Endothelial cell of umbilical vein (primary cell): ENCODE data around the gene GATA2. TPM values are rescaled to one million over a fixed set of nuclear protein-coding genes. Genes with fewer than 3 reads are reported as not detected.

ENCODE experiments used
- BruUV-seq: library from RNA; stranded (reverse); fragments of 400-500 nt; replicated peaks from 2 replicates; lab custom pipeline; 2021; lab: Mats Ljungman, UMichigan
- CTCF ChIA-PET: fragments of 300-600, 350-600 bp; sonication (Branson Sonifier 250); formaldehyde crosslinking; loops from one replicate; lab custom pipeline; 2021; ENCODE audit warnings: antibody characterized with exemption, inconsistent platforms; lab: Charles Lee
- POLR2A ChIA-PET: fragments of 300-600, 350-600 bp; sonication (Branson Sonifier 250); formaldehyde crosslinking; loops from one replicate; lab custom pipeline; 2021; ENCODE audit warnings: antibody characterized with exemption, inconsistent platforms; lab: Charles Lee
- DNase-seq: peaks from one replicate; pipeline ENCODE4 v3.0.0-alpha.2; 2011; ENCODE audit warnings: low read depth, low spot score
- FAIRE-seq: peaks from 2 replicates; lab custom pipeline; 2011; peaks lifted over from hg19 to GRCh38; lab: Jason Lieb, UNC
- H2AFZ ChIP-seq: 2 replicates; pipeline ENCODE4 v1.6.0; 2012; ENCODE audit warnings: low read depth, low read length, control low read depth, inconsistent platforms
- H3K27ac ChIP-seq: 2 replicates; pipeline ENCODE4 v1.5.1; 2011; ENCODE audit warnings: low read depth, mild to moderate bottlenecking, control low read depth, low read length, moderate library complexity; ENCODE audit not compliant: insufficient read depth
- H3K27me3 ChIP-seq, 2 experiments: 2 replicates each; pipeline versions ENCODE4 v1.6.0 to v1.6.1; 2011; ENCODE audit warnings: low read length in 2 of 2, mixed read lengths in 1 of 2; ENCODE audit not compliant: control insufficient read depth in 2 of 2, insufficient read depth in 2 of 2
- H3K36me3 ChIP-seq, 2 experiments: 2 replicates in 1 of 2; 3 replicates in 1 of 2; pipeline ENCODE4 v1.5.1; 2011; ENCODE audit warnings: low read length in 2 of 2, mild to moderate bottlenecking in 1 of 2, moderate library complexity in 1 of 2; ENCODE audit not compliant: control insufficient read depth in 2 of 2, insufficient read depth in 2 of 2; ENCODE audit errors: extremely low read depth in 1 of 2
- H3K4me1 ChIP-seq: 3 replicates; pipeline ENCODE4 v1.5.1; 2011; ENCODE audit warnings: mild to moderate bottlenecking, low read length; ENCODE audit not compliant: control insufficient read depth, insufficient read depth; ENCODE audit errors: extremely low read depth
- H3K4me2 ChIP-seq: 2 replicates; pipeline ENCODE4 v1.6.1; 2011; ENCODE audit warnings: low read length, control low read depth, mixed read lengths; ENCODE audit not compliant: insufficient read depth
- H3K4me3 ChIP-seq, 3 experiments: fragments of 200-600 bp in 1 of 3; sonication (generic), shearing (Covaris generic) in 1 of 3; replicated peaks in 1 of 3; 2 replicates each; pipeline ENCODE4 v1.5.1; 2011 to 2016; ENCODE audit warnings: control low read depth in 3 of 3, low read length in 3 of 3, mild to moderate bottlenecking in 2 of 3, inconsistent platforms in 1 of 3, low read depth in 1 of 3, moderate library complexity in 1 of 3; ENCODE audit not compliant: insufficient read depth in 1 of 3
- H3K79me2 ChIP-seq: 2 replicates; pipeline ENCODE4 v1.6.0; 2012; ENCODE audit warnings: low read length, inconsistent platforms; ENCODE audit not compliant: control insufficient read depth, insufficient read depth
- H3K9ac ChIP-seq: replicated peaks from 2 replicates; pipeline ENCODE3; 2011; ENCODE audit warnings: low read length, control low read depth; ENCODE audit not compliant: insufficient read depth; ENCODE audit errors: extremely low read depth
- H3K9me1 ChIP-seq: replicated peaks from 3 replicates; pipeline ENCODE4 v1.6.0; 2011; ENCODE audit warnings: mild to moderate bottlenecking, low read length; ENCODE audit not compliant: control insufficient read depth, insufficient read depth; ENCODE audit errors: extremely low read depth
- H3K9me3 ChIP-seq: replicated peaks from 2 replicates; pipeline ENCODE4 v1.5.1; 2012; ENCODE audit warnings: low read length, inconsistent platforms; ENCODE audit not compliant: control insufficient read depth, insufficient read depth
- H4K20me1 ChIP-seq: replicated peaks from 2 replicates; pipeline ENCODE3; 2011; ENCODE audit warnings: mild to moderate bottlenecking, low read length; ENCODE audit not compliant: control insufficient read depth, insufficient read depth; ENCODE audit errors: extremely low read depth
- FOS ChIP-seq: IDR thresholded peaks from 2 replicates; pipeline ENCODE4 v1.6.1; 2011; ENCODE audit warnings: mild to moderate bottlenecking, low read length, moderate library complexity, borderline replicate concordance; ENCODE audit not compliant: insufficient read depth
- GATA2 ChIP-seq: IDR thresholded peaks from 2 replicates; pipeline ENCODE4 v1.7.0; 2011; ENCODE audit warnings: low read depth, mild to moderate bottlenecking, moderate library complexity, mixed read lengths, low read length; ENCODE audit not compliant: insufficient read length, insufficient read depth
- JUN ChIP-seq: IDR thresholded peaks from 2 replicates; pipeline ENCODE4 v1.6.1; 2011; ENCODE audit warnings: borderline replicate concordance, low read depth; ENCODE audit not compliant: insufficient read length, insufficient read depth
- MAX ChIP-seq: IDR thresholded peaks from 2 replicates; pipeline ENCODE4 v1.6.1; 2011; ENCODE audit not compliant: insufficient read depth, insufficient read length
- MYC ChIP-seq: IDR thresholded peaks from one replicate; pipeline ENCODE4 v1.6.1; 2011; ENCODE audit warnings: mild to moderate bottlenecking, low read depth, low read length
- POLR2A ChIP-seq: IDR thresholded peaks from 2 replicates; pipeline ENCODE4 v1.6.1; 2012; ENCODE audit warnings: low read depth, mild to moderate bottlenecking, control low read depth, low read length
- dilution Hi-C: fragments of 300-500 bp; cut with MboI; formaldehyde crosslinking; loops from one replicate; pipeline ENCODE4 v1.15.0; 2019; ENCODE audit warnings: low sequenced_read_pairs; ENCODE audit not compliant: extremely low pct_ligation_motif_present
- intact Hi-C: fragments of 100-400 bp; cut with micrococcal nuclease; formaldehyde crosslinking; loops from one replicate; pipeline ENCODE4 v1.10.0; 2022
- polyA plus RNA-seq, 4 experiments: library from polyadenylated mRNA; depleted of rRNA in 3 of 4; stranded (reverse) in 3 of 4; unstranded in 1 of 4; fragments of >200 nt; gene quantifications; 2 replicates each; pipeline versions ENCODE4 v1.2.1 to v1.2.3, GENCODE V29; 2011 to 2012; ENCODE audit warnings: missing spikeins in 1 of 4
- total RNA-seq: library from RNA; stranded (reverse); gene quantifications from 2 replicates; pipeline ENCODE4 v1.2.3, GENCODE V29; 2021
- TF ChIP-seq, protein P1 (sequence below), 2 donors: IDR thresholded peaks; 1 replicate in 1 of 2; 2 replicates in 1 of 2; pipeline ENCODE4 v1.5.1; 2011; ENCODE audit warnings: low read length in 2 of 2, mild to moderate bottlenecking in 2 of 2, moderate library complexity in 2 of 2, control low read depth in 1 of 2, inconsistent platforms in 1 of 2, low read depth in 1 of 2; ENCODE audit not compliant: insufficient read depth in 1 of 2; ENCODE audit errors: extremely low read depth in 1 of 2

The GATA2 gene
- total and polyA plus RNA-seq, 2 donors (not counting 3 experiments of a cell fraction or from before 2014, with no cell fraction given), result 28.8 to 62.2 TPM

DNA sequence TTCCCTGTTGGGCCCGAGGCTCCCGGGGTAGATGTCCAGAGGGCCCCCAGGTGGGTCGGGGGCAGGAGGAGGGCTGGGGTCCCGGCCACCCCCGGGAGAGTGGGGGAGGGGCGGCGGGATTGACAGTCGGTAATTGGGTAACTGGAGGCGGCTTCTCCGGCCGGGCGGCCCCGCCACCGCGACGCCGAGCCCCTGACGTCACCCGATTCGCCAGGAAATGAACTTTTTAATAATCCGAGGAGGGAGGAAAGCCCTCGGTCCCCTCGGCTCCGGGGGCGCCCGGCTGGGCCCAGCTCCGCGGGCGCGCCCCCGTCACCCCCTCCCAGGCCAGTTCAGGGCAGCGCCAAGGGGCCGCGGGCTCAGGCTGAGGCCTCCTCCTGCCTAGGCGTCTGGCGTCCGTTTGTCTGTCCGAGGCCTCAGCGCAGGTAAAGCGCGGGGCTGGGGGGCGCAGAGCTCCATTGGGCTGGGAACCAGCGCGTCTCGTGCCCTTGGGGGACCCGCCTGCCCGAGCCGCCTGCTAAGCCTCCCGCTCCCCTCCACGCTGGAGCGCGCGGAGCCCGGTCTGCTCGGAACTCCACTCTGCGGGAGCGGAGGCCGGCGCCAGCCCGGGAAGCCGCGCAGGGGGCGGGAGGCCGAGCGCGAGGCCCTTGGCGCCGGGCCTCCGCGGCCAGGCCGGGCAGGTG is 3.9 kb downstream of the GATA2 start:
- intact Hi-C loops (loop anchor here (1.0 kb wide), 1 partner anchor 8 kb away; no protein-coding TSS in a partner anchor), dilution Hi-C loops (no loop called here)
- DNase-seq (peak; percentile 79), FAIRE-seq (peak; percentile 68)
- no peak for TF ChIP-seq POLR2A
- no peak for TF ChIP-seq FOS
- TF ChIP-seq, protein P1, sequence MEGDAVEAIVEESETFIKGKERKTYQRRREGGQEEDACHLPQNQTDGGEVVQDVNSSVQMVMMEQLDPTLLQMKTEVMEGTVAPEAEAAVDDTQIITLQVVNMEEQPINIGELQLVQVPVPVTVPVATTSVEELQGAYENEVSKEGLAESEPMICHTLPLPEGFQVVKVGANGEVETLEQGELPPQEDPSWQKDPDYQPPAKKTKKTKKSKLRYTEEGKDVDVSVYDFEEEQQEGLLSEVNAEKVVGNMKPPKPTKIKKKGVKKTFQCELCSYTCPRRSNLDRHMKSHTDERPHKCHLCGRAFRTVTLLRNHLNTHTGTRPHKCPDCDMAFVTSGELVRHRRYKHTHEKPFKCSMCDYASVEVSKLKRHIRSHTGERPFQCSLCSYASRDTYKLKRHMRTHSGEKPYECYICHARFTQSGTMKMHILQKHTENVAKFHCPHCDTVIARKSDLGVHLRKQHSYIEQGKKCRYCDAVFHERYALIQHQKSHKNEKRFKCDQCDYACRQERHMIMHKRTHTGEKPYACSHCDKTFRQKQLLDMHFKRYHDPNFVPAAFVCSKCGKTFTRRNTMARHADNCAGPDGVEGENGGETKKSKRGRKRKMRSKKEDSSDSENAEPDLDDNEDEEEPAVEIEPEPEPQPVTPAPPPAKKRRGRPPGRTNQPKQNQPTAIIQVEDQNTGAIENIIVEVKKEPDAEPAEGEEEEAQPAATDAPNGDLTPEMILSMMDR (IDR thresholded peaks at IDR 0.05; ENCODE audit: extremely low read depth in 1 of 2, insufficient read depth in 1 of 2, low read depth in 1 of 2, low read length in 2 of 2), result no peak
- no peak for TF ChIP-seq JUN
- TF ChIP-seq MYC, result no peak
- no peak for TF ChIP-seq MAX
- no peak for TF ChIP-seq GATA2
- CTCF ChIA-PET, result interaction anchor here (0.8 to 2.5 kb wide), 15 partner anchors 8 to 119 kb away, joined by 3 to 23 read pairs (median 6); no protein-coding TSS in a partner anchor
- H3K36me3 ChIP-seq, result peaks cover 0 to 7% of the 10 kb centered on the region in 2 experiments
- POLR2A ChIA-PET, result no interaction called here
- H3K4me1 ChIP-seq, result peaks cover 21% of the 10 kb centered on the region
- peak overlapping the region; percentile 94 for H3K9ac ChIP-seq
- BruUV-seq, result no TSS peak
- peak overlapping the region; percentile 76 for H3K4me2 ChIP-seq
- H3K9me1 ChIP-seq, result no peaks in the 10 kb centered on the region
- peak overlapping the region; percentile 77 to 95 (median 83) for H3K4me3 ChIP-seq
- H3K27me3 ChIP-seq, result no peaks in the 10 kb centered on the region
- H3K9me3 ChIP-seq, result no peaks in the 10 kb centered on the region
- H4K20me1 ChIP-seq, result no peaks in the 10 kb centered on the region
- H3K27ac ChIP-seq, result peak overlapping the region; percentile 97
- peak overlapping the region; percentile 38 for H2AFZ ChIP-seq
- H3K79me2 ChIP-seq, result peaks cover 98% of the 10 kb centered on the region
